HG03442 (cell line): ENCODE results near the gene KPNA5.
"Not testable (repeated sequence)": the region's sequence is repeated elsewhere in the genome, so short reads cannot be mapped to it uniquely, and the experiment has no call there.

Source experiments
- ATAC-seq: cut with Tn5 transposase; IDR thresholded peaks from one replicate; pipeline ENCODE4 v1.9.1; 2021; ENCODE audit warnings: mild to moderate bottlenecking, moderate library complexity; ENCODE audit not compliant: unreplicated experiment

The KPNA5 gene

GRCh38 chr6:116680880-116681672, at the start of gene KPNA5:
Gene KPNA5 (plus strand): TSS chr6:116681211. CDS start chr6:116681335, 124 bp downstream.
- ATAC-seq: peak; percentile 95

GRCh38 chr6:116631379-116631990, 49.5 kb upstream of the KPNA5 start:
- ATAC-seq: no peak

GRCh38 chr6:116633685-116634084, 47.3 kb upstream of the KPNA5 start:
- no peak for ATAC-seq

- no peak for ATAC-seq
These were observed 32.9 kb upstream of the KPNA5 start for GRCh38 chr6:116648156-116648555.

GRCh38 chr6:116649129-116649528, 31.9 kb upstream of the KPNA5 start:
- no peak for ATAC-seq

- no peak for ATAC-seq
These were observed 29.1 kb upstream of the KPNA5 start for GRCh38 chr6:116651916-116652315.

GRCh38 chr6:116661594-116661993, 19.4 kb upstream of the KPNA5 start:
- ATAC-seq: no peak

- ATAC-seq: no peak
These were observed 18.8 kb upstream of the KPNA5 start for GRCh38 chr6:116662202-116662601.

GRCh38 chr6:116663308-116663707, 17.7 kb upstream of the KPNA5 start:
- ATAC-seq: no peak

- ATAC-seq: not testable (repeated sequence)
These were observed 16.8 kb upstream of the KPNA5 start for GRCh38 chr6:116664169-116664568.

GRCh38 chr6:116665464-116665863, 15.5 kb upstream of the KPNA5 start:
- no peak for ATAC-seq

- ATAC-seq: peak; percentile 44
These were observed 14.1 kb upstream of the KPNA5 start for GRCh38 chr6:116666869-116667268.

GRCh38 chr6:116667623-116668022, 13.4 kb upstream of the KPNA5 start:
- ATAC-seq: no peak

GRCh38 chr6:116672306-116672705, 8.7 kb upstream of the KPNA5 start:
- ATAC-seq: no peak

- no peak for ATAC-seq
These were observed 5.0 kb upstream of the KPNA5 start for GRCh38 chr6:116676021-116676420.

- peak; percentile 25 for ATAC-seq
These were observed 1.3 kb downstream of the KPNA5 start for GRCh38 chr6:116682334-116682712.

GRCh38 chr6:116685437-116685993, 4.5 kb downstream of the KPNA5 start:
- no peak for ATAC-seq

GRCh38 chr6:116686475-116687101, 5.6 kb downstream of the KPNA5 start:
- ATAC-seq: not testable (repeated sequence)

- ATAC-seq: no peak
These were observed 10.1 kb downstream of the KPNA5 start for GRCh38 chr6:116691154-116691553.

- ATAC-seq: not testable (repeated sequence)
These were observed 11.9 kb downstream of the KPNA5 start for GRCh38 chr6:116692873-116693272.

GRCh38 chr6:116693275-116693674, 12.3 kb downstream of the KPNA5 start:
- not testable (repeated sequence) for ATAC-seq

GRCh38 chr6:116695401-116695800, 14.4 kb downstream of the KPNA5 start:
- ATAC-seq: peak; percentile 90
